Fibroblast of pulmonary artery (primary cell): ENCODE data around the gene PDCD2.
A peak's percentile ranks its signal among the peaks of the same experiment; 100 is the strongest.
"Not testable (repeated sequence)": the region's sequence is repeated elsewhere in the genome, so short reads cannot be mapped to it uniquely, and the experiment has no call there.

ENCODE experiments used
- DNase-seq: peaks from one replicate; pipeline ENCODE4 v3.0.0-alpha.2; 2010; ENCODE audit warnings: low read depth
- H3K4me3 ChIP-seq: replicated peaks from 2 replicates; pipeline ENCODE4 v1.5.1; 2011; ENCODE audit warnings: low read depth, mild to moderate bottlenecking, control low read depth, low read length, moderate library complexity
- TF ChIP-seq, protein P1 (sequence below): IDR thresholded peaks from 2 replicates; pipeline ENCODE4 v1.5.1; 2011; ENCODE audit warnings: mild to moderate bottlenecking, control low read depth, low read length, inconsistent platforms; ENCODE audit errors: missing control alignments

The PDCD2 gene

GRCh38 chr6:170529839-170530469 is 54.5 kb downstream of the PDCD2 start:
- TF ChIP-seq, protein P1, sequence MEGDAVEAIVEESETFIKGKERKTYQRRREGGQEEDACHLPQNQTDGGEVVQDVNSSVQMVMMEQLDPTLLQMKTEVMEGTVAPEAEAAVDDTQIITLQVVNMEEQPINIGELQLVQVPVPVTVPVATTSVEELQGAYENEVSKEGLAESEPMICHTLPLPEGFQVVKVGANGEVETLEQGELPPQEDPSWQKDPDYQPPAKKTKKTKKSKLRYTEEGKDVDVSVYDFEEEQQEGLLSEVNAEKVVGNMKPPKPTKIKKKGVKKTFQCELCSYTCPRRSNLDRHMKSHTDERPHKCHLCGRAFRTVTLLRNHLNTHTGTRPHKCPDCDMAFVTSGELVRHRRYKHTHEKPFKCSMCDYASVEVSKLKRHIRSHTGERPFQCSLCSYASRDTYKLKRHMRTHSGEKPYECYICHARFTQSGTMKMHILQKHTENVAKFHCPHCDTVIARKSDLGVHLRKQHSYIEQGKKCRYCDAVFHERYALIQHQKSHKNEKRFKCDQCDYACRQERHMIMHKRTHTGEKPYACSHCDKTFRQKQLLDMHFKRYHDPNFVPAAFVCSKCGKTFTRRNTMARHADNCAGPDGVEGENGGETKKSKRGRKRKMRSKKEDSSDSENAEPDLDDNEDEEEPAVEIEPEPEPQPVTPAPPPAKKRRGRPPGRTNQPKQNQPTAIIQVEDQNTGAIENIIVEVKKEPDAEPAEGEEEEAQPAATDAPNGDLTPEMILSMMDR = peak; percentile 98
- peak; percentile 80 for DNase-seq

DNA sequence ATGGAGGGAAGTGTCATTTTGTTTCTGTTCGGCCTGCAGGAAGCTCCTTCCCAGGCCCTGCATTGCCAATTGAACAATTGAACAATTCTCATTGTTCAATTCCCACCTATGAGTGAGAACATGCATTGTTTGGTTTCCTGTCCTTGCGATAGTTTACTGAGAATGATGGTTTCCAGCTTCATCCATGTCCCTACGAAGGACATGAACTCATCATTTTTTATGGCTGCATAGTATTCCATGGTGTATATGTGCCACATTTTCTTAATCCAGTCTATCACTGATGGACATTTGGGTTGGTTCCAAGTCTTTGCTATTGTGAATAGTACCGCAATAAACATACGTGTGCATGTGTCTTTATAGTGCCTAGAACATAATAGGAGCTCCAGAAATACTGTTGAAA is 56.4 kb downstream of the PDCD2 start:
- DNase-seq, H3K4me3 ChIP-seq: not testable (repeated sequence)

More at GRCh38 chr6:170529839-170530469, 54.5 kb downstream of the PDCD2 start:
- no peak overlapping the region for H3K4me3 ChIP-seq

GRCh38 chr6:170525795-170526194 is 58.6 kb downstream of the PDCD2 start:
- TF ChIP-seq, protein P1 = no peak
- H3K4me3 ChIP-seq = no peak overlapping the region
- no peak for DNase-seq
